Aortic smooth muscle cell (primary cell): ENCODE data around the gene AKAP5. TPM values are rescaled to one million over a fixed set of nuclear protein-coding genes. Genes with fewer than 3 reads are reported as not detected.

Source experiments
- total RNA-seq: library from RNA; depleted of rRNA; stranded (reverse); fragments of >200 nt; gene quantifications from 2 replicates; pipeline ENCODE4 v1.2.3, GENCODE V29; 2014

Gene AKAP5
- 0.26 and 0.31 TPM in 2 replicates for total RNA-seq

DNA sequence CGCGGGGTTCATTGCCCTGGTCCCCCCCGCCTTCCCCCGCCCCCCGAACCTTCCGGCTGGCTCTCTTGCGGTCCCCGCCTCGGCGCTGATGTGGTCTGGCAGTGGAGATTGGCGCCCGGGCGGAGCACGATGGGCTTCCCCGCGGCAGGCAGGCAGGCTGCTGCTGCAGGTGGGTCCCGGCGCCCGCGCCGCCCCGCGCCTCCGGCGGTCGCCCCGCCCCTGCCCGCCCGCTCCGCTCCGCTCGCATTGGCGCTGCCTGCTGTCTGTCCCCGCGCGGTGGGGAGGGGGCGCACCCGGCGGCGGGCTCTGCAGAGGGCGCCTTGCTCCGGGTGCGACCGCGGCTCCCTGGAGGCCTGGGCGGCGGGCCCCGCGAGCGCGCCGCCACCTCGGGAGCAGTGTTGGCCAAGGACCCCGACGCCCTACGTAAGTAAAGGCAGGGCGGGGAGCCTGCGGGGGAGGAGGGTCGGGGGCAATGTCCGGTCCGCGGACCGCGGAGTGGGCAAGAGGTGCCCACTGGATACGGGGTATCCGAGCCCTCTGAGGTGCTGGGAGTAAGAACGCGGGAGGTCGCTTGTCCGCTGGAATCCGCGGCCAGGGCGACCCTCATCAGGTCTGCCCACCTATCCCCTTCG lies at the start of gene AKAP5:
AKAP5 (plus strand) TSS at position 309 of the 632 bp plus-strand sequence. CDS start 2,896 bp downstream, outside the sequence.

GRCh38 chr14:64503434-64504309 lies 38.4 kb downstream of the AKAP5 start, which contains the start of gene ZBTB25:
Gene ZBTB25, minus strand, starts transcription at chr14:64503838. Its CDS starts 13,305 bp downstream, at chr14:64490533.

GRCh38 chr14:64504310-64504896 lies 39.1 kb downstream of the AKAP5 start, which contains the start of gene ZBTB1:
Gene ZBTB1, plus strand, starts transcription at chr14:64504770. Its CDS starts 16,735 bp downstream, at chr14:64521505.

Other genes with a start within 250 kb of the AKAP5 start
- gene ESR2, start 171.1 kb upstream of the AKAP5 start, total RNA-seq = not detected in 2 replicates
- 53.7 and 68.0 TPM in 2 replicates for gene MTHFD1, start 77.1 kb upstream of the AKAP5 start, total RNA-seq
- gene ZBTB25, start 38.3 kb downstream of the AKAP5 start, total RNA-seq = 4.9 and 5.5 TPM in 2 replicates
- 37.0 and 39.5 TPM in 2 replicates for gene ZBTB1, start 39.3 kb downstream of the AKAP5 start, total RNA-seq
- gene HSPA2, start 75.2 kb downstream of the AKAP5 start, total RNA-seq = 1.3 and 2.5 TPM in 2 replicates
- gene PPP1R36, start 84.5 kb downstream of the AKAP5 start, total RNA-seq = 0.79 and 0.87 TPM in 2 replicates
- gene PLEKHG3, start 238.9 kb downstream of the AKAP5 start, total RNA-seq = 15.0 and 16.4 TPM in 2 replicates